BLaER1 (cell line): ENCODE measurements around the gene KIAA1671.

ENCODE experiments used
- H3K27ac ChIP-seq: shearing (Covaris generic); formaldehyde crosslinking; 2 replicates; pipeline ENCODE4 v1.8.1; 2022
- H3K27me3 ChIP-seq: shearing (Covaris generic); formaldehyde crosslinking; 2 replicates; pipeline ENCODE4 v1.8.1; 2022
- H3K36me3 ChIP-seq: shearing (Covaris generic); formaldehyde crosslinking; 2 replicates; pipeline ENCODE4 v1.8.1; 2022
- H3K4me1 ChIP-seq: shearing (Covaris generic); formaldehyde crosslinking; 2 replicates; pipeline ENCODE4 v1.8.1; 2022
- H3K4me2 ChIP-seq: shearing (Covaris generic); formaldehyde crosslinking; 2 replicates; pipeline ENCODE4 v1.8.1; 2022
- H3K4me3 ChIP-seq: shearing (Covaris generic); formaldehyde crosslinking; 2 replicates; pipeline ENCODE4 v1.8.1; 2022
- H3K9ac ChIP-seq: shearing (Covaris generic); formaldehyde crosslinking; 2 replicates; pipeline ENCODE4 v1.8.1; 2022
- H3K9me3 ChIP-seq: shearing (Covaris generic); formaldehyde crosslinking; 2 replicates; pipeline ENCODE4 v1.8.1; 2022
- H4K20me1 ChIP-seq: shearing (Covaris generic); formaldehyde crosslinking; 2 replicates; pipeline ENCODE4 v1.8.1; 2022
- Cebpa-rat ChIP-seq: shearing (Covaris generic); IDR thresholded peaks from 2 replicates; pipeline ENCODE4 v1.8.1; 2022

Gene KIAA1671

GRCh38 chr22:25131198-25131887 is 178.8 kb downstream of the KIAA1671 start:
- H3K27me3 ChIP-seq = no peaks in the 10 kb centered on the region
- no peaks in the 10 kb centered on the region for H3K4me1 ChIP-seq
- no peak for TF ChIP-seq Cebpa-rat
- H3K4me2 ChIP-seq = no peak overlapping the region
- H3K4me3 ChIP-seq = no peak overlapping the region
- no peak overlapping the region for H3K9ac ChIP-seq
- H3K36me3 ChIP-seq = no peaks in the 10 kb centered on the region
- no peak overlapping the region for H3K27ac ChIP-seq
- H3K9me3 ChIP-seq = no peaks in the 10 kb centered on the region
- no peaks in the 10 kb centered on the region for H4K20me1 ChIP-seq

DNA sequence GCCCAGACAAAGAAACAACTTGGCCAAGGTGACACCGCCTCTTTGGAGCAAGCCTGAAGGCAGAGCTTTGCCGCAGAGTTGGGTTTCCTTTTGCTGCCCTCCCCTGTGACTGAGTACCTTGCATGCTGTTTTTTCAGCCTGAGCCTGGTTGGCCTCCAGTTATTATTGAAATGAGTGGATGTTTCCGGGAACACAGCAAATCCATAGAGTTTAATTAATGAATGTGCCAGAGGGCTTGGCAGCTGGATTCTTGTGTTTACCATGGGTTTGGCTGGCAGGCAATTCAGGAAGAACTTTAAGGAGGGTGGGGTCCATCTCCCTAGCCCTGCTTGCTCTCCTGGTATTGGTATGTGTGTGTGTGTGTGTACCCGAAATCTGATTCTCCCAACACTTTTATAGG is 181.5 kb downstream of the KIAA1671 start:
- H4K20me1 ChIP-seq = no peaks in the 10 kb centered on the region
- no peak for TF ChIP-seq Cebpa-rat
- no peaks in the 10 kb centered on the region for H3K9me3 ChIP-seq
- no peak overlapping the region for H3K9ac ChIP-seq
- H3K27ac ChIP-seq = no peak overlapping the region
- peaks cover 4% of the 10 kb centered on the region; the same call in 1 of the 2 replicates for H3K4me1 ChIP-seq
- no peak overlapping the region for H3K4me3 ChIP-seq
- H3K36me3 ChIP-seq = no peaks in the 10 kb centered on the region
- H3K4me2 ChIP-seq = no peak overlapping the region
- H3K27me3 ChIP-seq = no peaks in the 10 kb centered on the region

DNA sequence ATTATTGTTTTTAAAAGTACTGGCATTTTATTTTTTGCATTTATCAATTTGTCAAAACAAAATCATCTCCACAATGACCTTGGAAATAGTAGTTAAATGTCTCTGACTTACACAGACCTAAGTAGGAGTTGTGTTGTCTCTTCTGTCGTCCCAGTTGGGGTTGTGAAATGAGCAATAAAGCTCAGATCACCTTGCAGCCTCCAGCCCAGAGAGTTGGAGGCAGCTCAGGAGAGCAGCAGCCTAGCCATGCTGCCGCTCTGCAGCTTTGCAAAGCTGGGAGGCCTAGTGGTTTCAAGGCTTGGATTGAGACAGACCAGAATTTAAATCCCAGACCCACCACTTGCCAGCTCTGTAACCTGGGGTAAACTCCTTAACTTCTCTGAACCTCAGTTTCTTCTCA is 181.9 kb downstream of the KIAA1671 start:
- Histone ChIP-seq H3K4me2 (no peak overlapping the region), H3K36me3 (no peaks in the 10 kb centered on the region), H3K9me3 (no peaks in the 10 kb centered on the region), H3K4me3 (no peak overlapping the region), H3K27ac (no peak overlapping the region), H3K27me3 (no peaks in the 10 kb centered on the region), H4K20me1 (no peaks in the 10 kb centered on the region), H3K9ac (no peak overlapping the region), H3K4me1 (peaks cover 7% of the 10 kb centered on the region; the same call in 1 of the 2 replicates)
- TF ChIP-seq Cebpa-rat = no peak

DNA sequence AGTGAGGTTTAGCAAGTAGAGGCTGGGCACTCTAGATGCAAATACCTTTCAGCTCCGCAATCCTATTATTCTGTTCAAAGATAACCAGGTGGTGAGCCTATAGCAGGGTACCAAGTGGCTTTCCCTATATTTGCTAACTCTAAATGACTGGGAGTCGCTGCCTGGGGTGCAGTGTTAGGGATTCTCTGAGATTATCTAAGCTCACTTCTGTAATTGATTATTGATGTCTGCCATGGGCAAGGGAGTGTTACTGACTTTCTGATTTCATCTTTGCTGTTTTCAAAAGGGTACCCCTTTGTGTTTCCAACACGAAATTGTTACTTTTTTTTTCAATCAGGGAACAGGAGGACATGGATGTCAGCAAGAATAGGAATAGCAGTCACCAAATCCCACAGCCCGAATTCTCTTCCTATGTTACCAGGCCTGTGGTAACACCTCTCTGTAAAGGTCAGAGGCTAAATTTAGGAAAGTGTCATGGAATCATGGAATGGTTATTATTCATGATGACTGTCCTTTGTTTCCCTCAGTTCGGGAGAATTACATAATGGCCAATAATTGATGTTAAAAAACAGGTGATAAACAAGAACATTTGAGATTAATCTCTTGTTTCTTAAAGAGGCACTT is 184.5 kb downstream of the KIAA1671 start:
- Histone ChIP-seq H3K27me3 (no peaks in the 10 kb centered on the region), H3K27ac (no peak overlapping the region), H3K9me3 (no peaks in the 10 kb centered on the region), H3K4me1 (peaks cover 9% of the 10 kb centered on the region; the same call in 1 of the 2 replicates), H3K9ac (no peak overlapping the region), H3K36me3 (no peaks in the 10 kb centered on the region), H4K20me1 (no peaks in the 10 kb centered on the region), H3K4me3 (no peak overlapping the region), H3K4me2 (no peak overlapping the region)
- no peak for TF ChIP-seq Cebpa-rat

- peaks cover 16% of the 10 kb centered on the region for H3K4me1 ChIP-seq
- no peak overlapping the region for H3K9ac ChIP-seq
- no peak overlapping the region for H3K4me2 ChIP-seq
- H3K36me3 ChIP-seq = no peaks in the 10 kb centered on the region
- no peak overlapping the region for H3K27ac ChIP-seq
- no peak for TF ChIP-seq Cebpa-rat
- no peaks in the 10 kb centered on the region for H4K20me1 ChIP-seq
- no peaks in the 10 kb centered on the region for H3K27me3 ChIP-seq
- H3K9me3 ChIP-seq = no peaks in the 10 kb centered on the region; the same call in 1 of the 2 replicates
- no peak overlapping the region for H3K4me3 ChIP-seq
Observed at GRCh38 chr22:25137577-25138525, 185.3 kb downstream of the KIAA1671 start.

GRCh38 chr22:25139062-25139461 is 186.5 kb downstream of the KIAA1671 start:
- TF ChIP-seq Cebpa-rat = no peak
- Histone ChIP-seq H3K4me1 (peaks cover 28% of the 10 kb centered on the region), H3K9ac (no peak overlapping the region), H3K36me3 (no peaks in the 10 kb centered on the region), H3K4me2 (no peak overlapping the region), H4K20me1 (no peaks in the 10 kb centered on the region), H3K27ac (no peak overlapping the region), H3K27me3 (no peaks in the 10 kb centered on the region), H3K4me3 (no peak overlapping the region), H3K9me3 (no peaks in the 10 kb centered on the region; the same call in 1 of the 2 replicates)

GRCh38 chr22:25142102-25142501 is 189.6 kb downstream of the KIAA1671 start:
- Histone ChIP-seq H3K4me3 (no peak overlapping the region), H3K27me3 (no peaks in the 10 kb centered on the region), H3K4me2 (no peak overlapping the region), H3K9me3 (no peaks in the 10 kb centered on the region; the same call in 1 of the 2 replicates), H3K36me3 (no peaks in the 10 kb centered on the region), H3K9ac (no peak overlapping the region), H3K27ac (no peak overlapping the region), H3K4me1 (peaks cover 46% of the 10 kb centered on the region), H4K20me1 (no peaks in the 10 kb centered on the region)
- TF ChIP-seq Cebpa-rat = no peak

DNA sequence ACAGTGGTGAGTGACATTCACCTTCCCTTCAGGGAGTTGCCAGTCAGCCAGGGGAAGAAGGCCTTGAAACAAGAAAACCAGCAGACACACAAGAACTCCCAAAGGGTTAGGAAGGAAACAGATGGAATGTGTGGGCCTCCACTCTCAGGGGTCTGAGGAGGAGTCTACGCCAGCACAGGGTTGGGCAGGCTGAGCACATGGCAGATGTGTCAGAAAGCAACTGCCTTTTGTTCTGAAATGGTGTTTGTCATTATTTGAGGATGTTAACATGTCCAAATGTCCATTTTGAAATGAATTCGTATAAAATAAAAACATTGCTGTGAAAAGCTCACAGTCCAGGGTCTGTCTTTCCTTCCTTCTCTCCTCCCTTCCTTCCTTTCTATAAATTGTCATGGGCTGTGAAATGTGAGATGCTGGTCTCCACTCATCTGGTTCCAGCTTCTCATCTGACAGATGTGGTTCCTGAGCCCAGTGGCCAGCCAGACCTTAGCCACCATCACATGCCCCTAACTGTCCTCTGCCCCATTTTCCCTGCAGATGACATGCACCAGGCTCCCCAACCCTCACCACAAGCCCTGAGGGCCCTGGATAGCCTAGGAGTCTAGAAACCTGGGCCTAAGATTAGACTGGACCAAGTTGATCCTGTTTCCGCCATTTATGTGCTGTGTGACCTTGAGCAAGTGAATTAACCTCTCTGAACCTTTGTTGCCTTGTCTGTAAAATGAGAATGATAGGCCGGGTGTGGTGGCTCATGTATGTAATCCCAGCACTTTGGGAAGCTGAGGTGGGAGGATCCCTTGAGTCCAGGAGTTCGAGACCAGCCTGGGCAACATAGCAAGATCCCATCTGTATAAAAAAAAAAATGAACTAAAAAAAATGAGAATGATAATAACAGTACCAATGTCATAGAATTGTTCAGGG is 190.9 kb downstream of the KIAA1671 start:
- TF ChIP-seq Cebpa-rat = no peak
- Histone ChIP-seq H4K20me1 (no peaks in the 10 kb centered on the region), H3K4me3 (no peak overlapping the region), H3K36me3 (no peaks in the 10 kb centered on the region), H3K9me3 (no peaks in the 10 kb centered on the region; the same call in 1 of the 2 replicates), H3K27ac (peak overlapping the region; percentile 84), H3K4me1 (peaks cover 46% of the 10 kb centered on the region), H3K27me3 (no peaks in the 10 kb centered on the region), H3K9ac (no peak overlapping the region), H3K4me2 (peak overlapping the region; percentile 83)

- no peaks in the 10 kb centered on the region for H4K20me1 ChIP-seq
- H3K36me3 ChIP-seq = no peaks in the 10 kb centered on the region
- peak overlapping the region; percentile 84 for H3K27ac ChIP-seq
- no peak overlapping the region for H3K4me3 ChIP-seq
- H3K27me3 ChIP-seq = no peaks in the 10 kb centered on the region
- TF ChIP-seq Cebpa-rat = no peak
- no peak overlapping the region for H3K9ac ChIP-seq
- H3K4me1 ChIP-seq = peaks cover 39% of the 10 kb centered on the region
- peak overlapping the region; percentile 83 for H3K4me2 ChIP-seq
- H3K9me3 ChIP-seq = no peaks in the 10 kb centered on the region; the same call in 1 of the 2 replicates
Observed at GRCh38 chr22:25144522-25144921, 192.0 kb downstream of the KIAA1671 start.
